Stimulated activated CD4-positive, alpha-beta T cell treated with anti-CD3 and anti-CD28 coated beads, Interleukin-12 subunit alpha, Interleukin-12 subunit beta, amount 100 ng/mL, for 4 hours (primary cell): ENCODE data around the gene TMA7.
A peak's percentile ranks its signal among the peaks of the same experiment; 100 is the strongest.
"Not testable (repeated sequence)": the region's sequence is repeated elsewhere in the genome, so short reads cannot be mapped to it uniquely, and the experiment has no call there.

Source experiments
- DNase-seq: peaks from one replicate; pipeline ENCODE4 v3.0.0-alpha.2; 2020

Gene TMA7

GRCh38 chr3:48469046-48469915, 29.2 kb downstream of the TMA7 start:
- DNase-seq, result no peak

DNA sequence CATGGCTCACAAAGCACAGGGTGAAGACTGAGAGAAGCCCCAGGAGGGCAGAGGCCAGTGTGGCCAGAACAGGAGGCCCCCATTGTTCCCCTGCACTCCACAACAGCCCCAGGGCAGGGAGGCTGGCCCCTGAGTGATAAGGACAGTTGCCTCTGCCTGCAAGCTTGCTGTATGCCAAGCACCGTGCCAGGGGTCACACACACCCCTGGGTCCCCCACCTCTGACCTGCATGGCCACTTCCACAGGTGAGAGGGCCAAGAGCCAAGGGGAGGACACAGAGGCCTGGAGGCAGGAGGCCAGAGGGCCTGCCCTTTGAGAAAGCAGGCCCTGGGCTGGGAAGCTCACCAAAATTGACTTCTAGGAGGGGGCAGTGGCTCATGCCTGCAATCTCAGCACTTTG, 30.2 kb downstream of the TMA7 start:
- no peak for DNase-seq

GRCh38 chr3:48472673-48472922, 32.5 kb downstream of the TMA7 start:
- DNase-seq, result no peak

DNA sequence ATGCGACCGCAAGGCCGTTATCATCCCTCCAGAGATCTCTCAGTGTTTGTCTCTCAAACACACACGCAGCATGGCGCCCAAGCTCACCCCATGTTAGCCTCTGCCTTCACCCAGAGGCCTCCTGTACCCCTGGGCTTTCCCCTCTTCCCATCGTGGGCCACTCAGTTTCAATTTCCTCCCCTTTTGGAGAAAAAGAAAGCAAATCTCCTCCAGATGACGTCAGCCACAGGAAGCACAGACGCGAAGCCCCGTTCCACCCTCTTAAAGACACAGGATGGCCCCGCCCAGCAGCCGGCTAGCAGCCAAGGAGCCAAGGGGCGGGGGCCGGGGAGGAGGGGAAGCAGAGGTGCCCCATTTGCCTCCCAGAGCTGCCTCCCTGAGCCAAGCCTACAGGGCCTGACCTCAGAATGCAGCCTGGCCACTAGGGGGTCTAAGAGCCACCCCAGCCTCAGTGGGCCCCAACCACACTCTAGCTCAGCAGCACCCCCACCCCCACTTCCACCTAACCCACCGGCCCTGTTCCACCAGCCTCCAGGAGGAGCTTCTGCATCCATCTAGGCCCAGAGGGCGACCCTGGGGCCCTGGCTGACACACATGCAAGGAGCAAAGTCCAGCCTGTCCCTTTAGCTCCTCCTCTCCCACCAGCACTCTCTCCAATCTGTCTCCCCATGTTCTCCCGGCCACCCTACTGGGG, 33.0 kb downstream of the TMA7 start:
- DNase-seq, result peak; percentile 92

DNA sequence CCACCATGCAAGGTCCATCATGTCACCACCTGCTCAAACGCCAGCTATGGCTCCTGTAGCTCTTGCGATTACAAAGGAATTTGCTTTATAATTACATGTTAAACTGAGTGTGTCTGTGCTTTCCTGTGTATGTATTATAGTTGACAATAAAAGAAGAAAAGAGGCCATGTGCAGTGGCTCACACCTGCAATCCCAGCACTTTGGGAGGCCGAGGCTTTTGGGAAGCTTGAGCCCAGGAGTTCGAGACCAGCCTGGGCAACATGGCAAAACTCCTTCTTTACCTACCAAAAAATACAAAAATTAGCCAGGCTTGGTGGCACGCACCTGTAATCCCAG, 33.5 kb downstream of the TMA7 start:
- DNase-seq, result no peak

DNA sequence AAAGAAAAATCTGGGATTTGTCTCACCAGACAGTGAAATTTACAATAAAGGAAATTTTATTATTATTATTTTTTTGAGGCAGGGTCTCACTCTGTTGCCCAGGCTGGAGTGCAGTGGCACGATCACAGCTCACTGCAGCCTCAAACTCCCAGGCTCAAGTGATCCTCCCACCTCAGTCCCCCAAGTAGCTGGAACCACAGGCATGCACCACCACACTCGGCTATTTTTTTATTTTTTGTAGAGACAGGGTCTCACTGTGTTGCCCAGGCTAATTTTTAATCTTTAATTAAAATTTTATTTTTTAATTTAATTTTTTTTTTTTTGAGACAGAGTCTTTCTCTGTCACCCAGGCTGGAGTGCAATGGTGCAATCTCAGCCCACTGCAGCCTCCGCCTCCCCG, 34.0 kb downstream of the TMA7 start:
- DNase-seq, result not testable (repeated sequence)

DNA sequence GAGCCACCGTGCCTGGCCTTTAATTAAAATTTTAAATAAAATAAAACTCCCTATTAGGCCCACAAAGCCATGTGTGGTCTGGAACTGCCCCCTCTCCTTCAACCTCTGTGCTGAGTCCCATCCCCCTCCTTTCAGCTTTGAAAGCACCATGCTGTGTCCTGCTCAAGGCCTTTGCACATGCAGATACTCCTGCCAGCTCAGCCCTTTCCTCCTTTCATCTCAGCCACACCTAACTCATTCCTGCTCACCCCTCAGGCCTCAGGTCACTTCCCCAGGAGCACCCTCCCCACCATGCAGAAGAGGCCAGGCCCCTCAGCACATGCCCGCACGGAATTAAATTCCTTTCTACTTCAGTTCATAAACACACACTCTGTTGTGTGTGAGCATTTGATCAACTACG, 34.6 kb downstream of the TMA7 start:
- DNase-seq, result no peak

- no peak for DNase-seq
Measured at GRCh38 chr3:48475188-48475587, 35.1 kb downstream of the TMA7 start.

DNA sequence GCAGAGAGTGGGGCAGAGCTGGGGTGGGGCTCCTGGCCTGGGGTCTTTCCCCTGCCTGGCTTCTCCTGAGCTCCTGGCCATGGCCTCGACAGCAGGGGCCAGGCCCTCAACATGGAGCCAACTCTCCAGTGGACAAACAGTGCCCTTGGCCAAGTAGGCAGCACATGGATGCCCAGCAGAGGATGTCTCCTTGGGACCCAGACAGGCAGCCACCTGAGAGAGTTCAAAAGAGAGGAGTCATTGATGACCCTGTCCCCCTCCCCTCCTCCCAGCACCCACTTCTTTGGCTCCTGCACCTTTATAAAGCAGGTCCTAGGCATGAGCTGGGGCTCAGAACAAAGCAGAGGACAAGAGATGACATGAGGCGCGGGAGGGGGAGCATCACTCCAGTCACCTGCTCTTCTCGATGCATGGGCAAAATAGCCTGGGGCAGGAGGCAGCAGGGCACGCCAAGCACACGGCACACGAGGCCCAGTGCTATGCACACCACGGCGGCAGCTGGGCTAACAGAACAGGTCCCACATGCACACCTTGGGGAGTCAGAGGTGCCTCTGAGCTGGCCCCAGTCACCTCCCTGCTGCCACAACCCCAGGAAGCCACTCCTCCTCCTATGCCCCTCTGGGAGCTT, 36.5 kb downstream of the TMA7 start:
- no peak for DNase-seq

- no peak for DNase-seq
Measured at GRCh38 chr3:48477959-48478520, 38.0 kb downstream of the TMA7 start.

- no peak for DNase-seq
Measured at GRCh38 chr3:48478626-48479555, 38.8 kb downstream of the TMA7 start.

DNA sequence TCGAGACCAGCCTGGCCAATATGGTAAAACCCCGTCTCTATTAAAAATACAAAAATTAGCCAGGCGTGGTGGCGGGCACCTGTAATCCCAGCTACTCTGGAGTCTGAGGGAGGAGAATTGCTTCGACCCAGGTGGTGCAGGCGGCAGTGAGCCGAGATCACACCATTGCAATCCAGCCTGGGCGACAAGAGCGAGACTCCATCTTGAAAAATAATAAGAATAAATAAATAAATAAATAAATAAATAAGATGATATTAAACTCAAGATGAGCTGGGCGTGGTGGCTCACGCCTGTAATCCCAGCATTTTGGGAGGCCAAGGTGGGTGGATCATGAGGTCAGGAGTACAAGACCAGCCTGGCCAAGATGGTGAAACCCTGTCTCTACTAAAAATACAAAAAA, 40.8 kb downstream of the TMA7 start:
- DNase-seq, result not testable (repeated sequence)

DNA sequence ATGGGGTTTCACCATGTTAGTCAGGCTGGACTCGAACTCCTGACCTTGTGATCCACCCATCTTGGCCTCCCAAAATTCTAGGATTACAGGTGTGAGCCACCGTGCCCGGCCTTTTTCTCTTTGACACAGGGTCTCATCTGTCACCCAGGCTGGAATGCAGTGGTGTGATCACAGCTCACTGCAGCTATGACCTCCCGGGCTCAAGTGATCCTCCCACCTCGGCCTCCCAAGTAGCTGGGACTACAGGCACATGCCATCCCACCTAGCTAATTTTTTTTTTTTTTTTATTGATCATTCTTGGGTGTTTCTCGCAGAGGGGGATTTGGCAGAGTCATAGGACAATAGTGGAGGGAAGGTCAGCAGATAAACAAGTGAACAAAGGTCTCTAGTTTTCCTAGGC, 42.8 kb downstream of the TMA7 start:
- DNase-seq, result not testable (repeated sequence)

DNA sequence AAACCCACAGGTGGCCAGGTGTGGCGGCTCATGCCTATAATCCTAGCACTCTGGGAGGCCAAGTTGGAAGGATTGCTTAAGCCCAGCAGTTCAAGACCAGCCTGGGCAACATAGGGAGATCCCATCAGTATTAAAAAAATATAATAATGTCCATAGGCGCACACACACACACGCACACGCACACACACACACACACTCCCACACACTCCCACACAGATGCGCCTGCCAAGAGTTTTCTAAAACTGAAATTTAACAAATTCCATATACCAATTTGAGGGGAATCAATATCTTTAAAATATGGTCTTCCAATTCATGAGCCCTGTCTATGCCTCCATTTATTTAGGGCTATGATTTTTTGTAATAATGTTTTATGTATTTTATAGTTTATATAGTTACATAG, 46.9 kb downstream of the TMA7 start:
- no peak for DNase-seq

- DNase-seq, result no peak
Measured at GRCh38 chr3:48492461-48493202, 52.6 kb downstream of the TMA7 start.

DNA sequence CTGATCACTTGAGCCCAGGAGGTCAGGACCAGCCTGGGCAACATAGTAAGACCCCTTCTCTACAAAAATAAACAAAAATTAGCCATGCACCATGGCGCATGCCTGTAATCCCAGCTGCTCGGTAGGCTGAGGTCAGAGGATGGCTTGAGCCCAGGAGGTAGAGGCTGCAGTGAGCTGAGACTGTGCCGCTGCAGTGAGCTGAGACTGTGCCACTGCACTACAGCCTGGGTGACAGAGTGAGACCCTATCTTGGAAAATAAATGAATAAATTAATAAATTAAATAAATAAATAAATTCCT, 53.1 kb downstream of the TMA7 start:
- no peak for DNase-seq
